T follicular helper cell (primary cell): Measurements from ENCODE around the gene PYGM.
"Not testable (repeated sequence)": the region's sequence is repeated elsewhere in the genome, so short reads cannot be mapped to it uniquely, and the experiment has no call there.

Experiments used
- DNase-seq: peaks from one replicate; pipeline ENCODE4 v3.0.0-alpha.2; 2020; ENCODE audit warnings: low read depth

The PYGM gene

DNA sequence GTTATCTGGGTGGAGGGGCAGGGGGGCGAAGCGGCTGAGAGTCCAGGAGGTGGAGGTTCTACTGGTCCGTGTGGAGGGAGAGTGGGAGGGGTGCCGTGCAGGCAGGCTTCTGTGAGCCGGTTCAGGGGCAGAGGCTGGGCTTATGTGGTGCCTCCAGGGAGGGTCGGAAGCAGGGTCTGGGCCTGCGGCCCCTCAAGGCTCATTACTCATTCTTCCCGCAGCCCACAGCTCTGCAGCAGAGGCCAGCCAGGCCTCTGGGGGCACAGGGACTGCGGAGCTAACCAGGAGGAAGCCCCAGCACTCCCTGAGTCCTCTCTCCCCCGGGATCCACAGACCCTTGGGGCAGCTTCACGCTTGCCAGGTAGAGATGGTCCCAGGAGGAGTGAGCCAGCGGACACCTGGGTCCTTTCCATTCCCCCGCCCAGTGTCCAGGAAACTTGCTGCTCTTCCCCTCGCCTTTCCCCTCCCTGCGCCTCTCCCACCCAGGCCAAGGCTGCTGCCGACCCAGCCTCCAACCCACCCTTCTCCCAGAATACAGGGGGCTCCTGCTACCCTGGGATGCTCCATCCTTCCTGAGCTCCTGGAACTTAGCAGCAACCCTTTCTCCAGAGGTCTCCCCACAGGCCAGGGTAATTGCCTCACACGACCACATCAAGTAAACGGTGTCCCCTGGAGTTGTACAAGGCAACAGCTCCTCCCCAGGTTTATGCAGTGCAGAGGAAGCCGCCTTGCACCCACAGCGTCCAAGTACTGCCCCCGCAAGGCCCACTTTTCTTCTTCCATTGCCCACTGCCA lies 43.1 kb downstream of the PYGM start:
- no peak for DNase-seq

GRCh38 chr11:64715756-64716472 lies 43.9 kb downstream of the PYGM start:
- DNase-seq = no peak

GRCh38 chr11:64715110-64715509 lies 44.7 kb downstream of the PYGM start:
- DNase-seq = no peak

DNA sequence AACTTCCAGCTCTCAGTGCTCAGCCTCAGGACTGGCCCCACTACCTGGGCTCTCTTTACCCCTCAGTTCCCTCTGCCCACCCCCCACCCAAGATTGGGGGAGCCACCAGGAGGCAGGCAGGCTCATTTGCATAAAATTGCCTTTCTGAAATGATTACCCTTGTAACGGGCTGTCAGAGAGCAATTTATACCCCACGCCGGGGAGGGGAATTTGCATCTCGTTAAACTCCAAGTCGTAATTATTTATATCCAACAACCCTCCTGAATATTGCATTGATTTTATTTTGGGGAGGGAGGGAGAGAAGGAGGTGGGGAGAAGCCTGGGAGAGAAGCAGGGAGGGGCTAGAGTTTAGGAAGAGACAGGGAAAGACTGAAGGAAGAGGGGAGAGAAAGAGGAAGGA lies 45.1 kb downstream of the PYGM start:
- no peak for DNase-seq

GRCh38 chr11:64713781-64714363 lies 45.9 kb downstream of the PYGM start:
- no peak for DNase-seq

DNA sequence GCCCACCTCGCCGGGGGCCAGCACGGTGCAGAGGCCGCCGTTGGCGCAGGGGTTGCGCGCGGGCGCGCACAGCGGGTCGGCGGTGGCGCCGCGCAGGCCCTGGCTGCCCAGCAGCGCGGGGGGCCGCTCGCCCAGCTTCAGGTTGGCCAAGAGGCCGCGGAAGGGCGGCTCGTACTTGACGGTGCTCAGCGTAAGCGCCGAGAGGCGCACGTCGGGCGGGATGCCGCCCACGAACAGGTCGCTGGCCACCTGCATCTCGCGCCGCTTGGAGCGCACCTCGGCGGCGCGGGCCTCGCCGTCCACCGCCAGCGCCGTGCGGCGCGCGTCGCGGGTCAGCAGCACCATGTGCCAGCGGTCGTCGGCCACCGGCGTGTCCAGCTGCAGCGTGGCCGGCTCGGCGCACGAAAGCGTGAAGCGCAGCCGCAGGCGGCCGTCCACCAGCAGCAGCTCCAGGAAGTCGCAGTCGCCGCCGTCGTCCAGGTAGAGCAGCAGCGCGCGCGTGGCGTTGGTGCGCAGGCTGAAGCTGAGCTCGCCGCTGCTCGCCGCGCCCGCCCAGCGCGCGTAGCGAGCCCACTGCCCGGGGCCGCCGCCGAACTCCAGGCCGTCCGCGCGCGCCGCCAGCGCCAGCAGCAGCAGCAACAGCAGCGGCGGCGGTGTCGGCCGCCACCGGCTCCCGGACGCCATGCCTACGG lies 46.6 kb downstream of the PYGM start:
- DNase-seq = no peak

GRCh38 chr11:64712430-64713015 lies 47.3 kb downstream of the PYGM start:
- DNase-seq = no peak

- no peak for DNase-seq
Observed at GRCh38 chr11:64711956-64712362, 47.8 kb downstream of the PYGM start.

DNA sequence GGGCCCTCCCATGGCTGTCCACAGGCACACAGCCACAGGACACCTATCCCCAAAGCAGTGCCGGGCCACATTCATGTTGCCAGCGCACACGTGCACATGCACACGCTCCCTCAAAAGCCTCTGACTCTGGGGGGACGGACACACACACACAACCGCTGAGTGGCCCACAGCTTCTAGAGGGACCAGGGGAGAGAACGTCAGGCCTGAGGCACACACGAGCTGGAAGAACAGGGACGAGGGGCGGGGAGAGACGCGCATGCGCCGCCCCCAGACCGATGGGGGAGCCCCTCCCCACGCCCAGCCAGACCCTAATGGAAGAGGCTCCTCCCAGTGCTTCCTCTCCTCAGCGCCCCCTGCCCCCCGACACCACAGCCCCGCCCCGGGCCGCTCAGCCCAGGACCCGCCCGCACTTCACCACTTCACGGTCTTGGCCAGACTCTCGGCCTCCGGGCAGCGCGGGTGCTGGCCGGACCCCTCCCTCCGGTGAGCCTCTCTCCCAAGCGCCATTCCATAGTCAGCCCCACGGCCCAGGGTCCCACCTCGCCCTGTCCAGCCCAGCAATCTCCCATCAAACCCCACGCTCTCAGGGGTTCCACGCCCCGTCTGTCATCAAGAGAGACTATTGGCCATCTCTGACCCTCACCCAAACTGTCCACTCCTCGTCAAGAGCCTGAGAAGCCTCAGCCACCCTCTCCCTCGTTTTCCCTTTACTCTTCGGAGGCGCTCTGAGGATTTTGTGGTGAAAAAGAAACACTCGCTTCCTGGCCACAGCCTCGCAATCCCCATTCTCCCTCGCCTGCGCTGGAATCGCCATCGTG lies 48.4 kb downstream of the PYGM start:
- DNase-seq = no peak

GRCh38 chr11:64710418-64711137 lies 49.2 kb downstream of the PYGM start:
- no peak for DNase-seq

GRCh38 chr11:64705501-64705900 lies 54.3 kb downstream of the PYGM start:
- no peak for DNase-seq

- DNase-seq = no peak
Observed at GRCh38 chr11:64703048-64703447, 56.7 kb downstream of the PYGM start.

GRCh38 chr11:64701956-64702355 lies 57.8 kb downstream of the PYGM start:
- not testable (repeated sequence) for DNase-seq

- DNase-seq = no peak
Observed at GRCh38 chr11:64698427-64698826, 61.3 kb downstream of the PYGM start.

- DNase-seq = no peak
Observed at GRCh38 chr11:64697663-64698375, 62.0 kb downstream of the PYGM start.
